Body of pancreas (tissue), 4 donors: ENCODE results near the gene IDI1. TPM values are rescaled to one million over a fixed set of nuclear protein-coding genes. Genes with fewer than 3 reads are reported as not detected.

Experiments used
- ATAC-seq: fragments of 150-250 bp; one replicate; pipeline ENCODE4 v1.9.1; 2016
- DNase-seq, 4 donors: peaks; one replicate each; pipeline ENCODE4 v3.0.0-alpha.2; 2019
- H3K27ac ChIP-seq, 4 donors: fragments of 200-600 bp; sonication (generic); 1 replicate in 3 of 4; 2 replicates in 1 of 4; pipeline versions ENCODE4 v1.5.1 to v1.6.1; 2016 to 2019; ENCODE audit warnings: mild to moderate bottlenecking in 1 of 4, mixed read lengths in 1 of 4, moderate library complexity in 1 of 4
- H3K27me3 ChIP-seq, 2 donors: fragments of 200-600 bp; sonication (generic); one replicate each; pipeline ENCODE4 v1.6.0; 2016; ENCODE audit warnings: mild to moderate bottlenecking in 1 of 2
- H3K36me3 ChIP-seq, 2 donors: fragments of 200-600 bp; sonication (generic); replicated peaks in 1 of 2; 2 replicates each; pipeline ENCODE4 v1.5.1; 2016; ENCODE audit warnings: low read depth in 2 of 2; ENCODE audit not compliant: insufficient read depth in 1 of 2
- H3K4me1 ChIP-seq: fragments of 200-600 bp; sonication (generic); one replicate; pipeline ENCODE4 v1.6.0; 2016
- H3K4me3 ChIP-seq, 2 donors: fragments of 200-600 bp; sonication (generic); 1 replicate in 1 of 2; 2 replicates in 1 of 2; pipeline ENCODE4 v1.5.1; 2016 to 2019
- H3K9me3 ChIP-seq, 3 donors: fragments of 200-600 bp; sonication (generic); 1 replicate in 2 of 3; 2 replicates in 1 of 3; pipeline ENCODE4 v1.5.1; 2016
- POLR2A ChIP-seq, 3 donors: fragments of 450-650 bp; IDR thresholded peaks; one replicate each; pipeline ENCODE4 v1.6.1; 2016; ENCODE audit warnings: antibody characterized with exemption in 3 of 3, mild to moderate bottlenecking in 2 of 3
- WGBS, 2 donors: methylation state at CpG; one replicate each; pipeline ENCODE4 v1.1.5; 2017; 5-methylcytosine and 5-hydroxymethylcytosine counted together
- intact Hi-C: fragments of 100-400 bp; cut with DNase I; formaldehyde crosslinking; loops from one replicate; pipeline ENCODE4 v1.15.1; 2023
- total RNA-seq, 2 donors: library from RNA; depleted of rRNA; stranded (reverse); fragments of >200 nt; gene quantifications; one replicate each; pipeline ENCODE4 v1.1.0, GENCODE V29; 2016
- TF ChIP-seq, protein P1 (sequence below), 7 experiments: fragments of 450-650 bp in 4 of 7; fragments of 200-600 bp in 3 of 7; sonication (generic) in 3 of 7; IDR thresholded peaks; one replicate each; pipeline ENCODE4 v1.5.1; 2016 to 2019; ENCODE audit warnings: antibody characterized with exemption in 7 of 7

IDI1 gene
- total RNA-seq, 2 donors from 2014 or later: 15.6 to 20.4 TPM

DNA sequence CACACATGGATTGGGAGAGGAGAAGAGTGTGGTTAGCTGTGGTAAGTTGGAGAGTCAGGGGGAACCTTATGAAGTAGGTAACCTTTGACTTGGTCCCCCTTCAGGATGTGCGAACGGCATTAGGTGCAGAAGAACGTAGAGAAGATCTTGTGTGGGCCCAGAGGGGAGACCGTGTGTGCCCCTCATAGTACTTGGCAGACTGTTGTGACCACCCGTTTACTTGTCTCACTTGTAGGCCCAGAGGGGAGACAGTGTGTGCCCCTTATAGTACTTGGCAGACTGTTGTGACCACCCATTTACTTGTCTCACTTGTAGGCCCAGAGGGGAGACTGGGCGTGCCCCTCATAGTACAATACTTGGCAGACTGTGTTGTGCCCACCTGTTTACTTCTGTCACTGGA lies 58.1 kb downstream of the IDI1 start:
- no peaks in the 10 kb centered on the region for H3K36me3 ChIP-seq
- intact Hi-C loops: no loop called here
- DNase-seq (no peak), ATAC-seq (no peak)
- TF ChIP-seq, protein P1, sequence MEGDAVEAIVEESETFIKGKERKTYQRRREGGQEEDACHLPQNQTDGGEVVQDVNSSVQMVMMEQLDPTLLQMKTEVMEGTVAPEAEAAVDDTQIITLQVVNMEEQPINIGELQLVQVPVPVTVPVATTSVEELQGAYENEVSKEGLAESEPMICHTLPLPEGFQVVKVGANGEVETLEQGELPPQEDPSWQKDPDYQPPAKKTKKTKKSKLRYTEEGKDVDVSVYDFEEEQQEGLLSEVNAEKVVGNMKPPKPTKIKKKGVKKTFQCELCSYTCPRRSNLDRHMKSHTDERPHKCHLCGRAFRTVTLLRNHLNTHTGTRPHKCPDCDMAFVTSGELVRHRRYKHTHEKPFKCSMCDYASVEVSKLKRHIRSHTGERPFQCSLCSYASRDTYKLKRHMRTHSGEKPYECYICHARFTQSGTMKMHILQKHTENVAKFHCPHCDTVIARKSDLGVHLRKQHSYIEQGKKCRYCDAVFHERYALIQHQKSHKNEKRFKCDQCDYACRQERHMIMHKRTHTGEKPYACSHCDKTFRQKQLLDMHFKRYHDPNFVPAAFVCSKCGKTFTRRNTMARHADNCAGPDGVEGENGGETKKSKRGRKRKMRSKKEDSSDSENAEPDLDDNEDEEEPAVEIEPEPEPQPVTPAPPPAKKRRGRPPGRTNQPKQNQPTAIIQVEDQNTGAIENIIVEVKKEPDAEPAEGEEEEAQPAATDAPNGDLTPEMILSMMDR (IDR thresholded peaks at IDR 0.05): no peak
- TF ChIP-seq POLR2A (IDR thresholded peaks at IDR 0.05): no peak
- no peak overlapping the region for H3K4me3 ChIP-seq
- no peaks in the 10 kb centered on the region for H3K27me3 ChIP-seq
- no peaks in the 10 kb centered on the region for H3K9me3 ChIP-seq
- 93% methylated on average over 6 of the region's 6 CpGs for WGBS, 2 donors
- peaks cover 25% of the 10 kb centered on the region for H3K4me1 ChIP-seq
- no peak overlapping the region for H3K27ac ChIP-seq

Other genes with a start within 250 kb of the IDI1 start
- gene LARP4B, start 117.4 kb downstream of the IDI1 start, total RNA-seq: 10 to 100 TPM; 41.0 to 61.6 TPM
- gene GTPBP4, start 60.7 kb downstream of the IDI1 start, total RNA-seq: 10 to 100 TPM in 1 of 2 donors, 1 to 10 TPM in 1; 8.3 to 20.4 TPM
- gene IDI2, start 23.3 kb downstream of the IDI1 start, total RNA-seq: not detected
- gene WDR37, start 7.3 kb upstream of the IDI1 start, total RNA-seq: 10 to 100 TPM in 1 of 2 donors, 1 to 10 TPM in 1; 9.9 to 14.3 TPM